Measurements from ENCODE around the gene ARHGAP26.

Gene ARHGAP26, protein sequence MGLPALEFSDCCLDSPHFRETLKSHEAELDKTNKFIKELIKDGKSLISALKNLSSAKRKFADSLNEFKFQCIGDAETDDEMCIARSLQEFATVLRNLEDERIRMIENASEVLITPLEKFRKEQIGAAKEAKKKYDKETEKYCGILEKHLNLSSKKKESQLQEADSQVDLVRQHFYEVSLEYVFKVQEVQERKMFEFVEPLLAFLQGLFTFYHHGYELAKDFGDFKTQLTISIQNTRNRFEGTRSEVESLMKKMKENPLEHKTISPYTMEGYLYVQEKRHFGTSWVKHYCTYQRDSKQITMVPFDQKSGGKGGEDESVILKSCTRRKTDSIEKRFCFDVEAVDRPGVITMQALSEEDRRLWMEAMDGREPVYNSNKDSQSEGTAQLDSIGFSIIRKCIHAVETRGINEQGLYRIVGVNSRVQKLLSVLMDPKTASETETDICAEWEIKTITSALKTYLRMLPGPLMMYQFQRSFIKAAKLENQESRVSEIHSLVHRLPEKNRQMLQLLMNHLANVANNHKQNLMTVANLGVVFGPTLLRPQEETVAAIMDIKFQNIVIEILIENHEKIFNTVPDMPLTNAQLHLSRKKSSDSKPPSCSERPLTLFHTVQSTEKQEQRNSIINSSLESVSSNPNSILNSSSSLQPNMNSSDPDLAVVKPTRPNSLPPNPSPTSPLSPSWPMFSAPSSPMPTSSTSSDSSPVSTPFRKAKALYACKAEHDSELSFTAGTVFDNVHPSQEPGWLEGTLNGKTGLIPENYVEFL

DNA sequence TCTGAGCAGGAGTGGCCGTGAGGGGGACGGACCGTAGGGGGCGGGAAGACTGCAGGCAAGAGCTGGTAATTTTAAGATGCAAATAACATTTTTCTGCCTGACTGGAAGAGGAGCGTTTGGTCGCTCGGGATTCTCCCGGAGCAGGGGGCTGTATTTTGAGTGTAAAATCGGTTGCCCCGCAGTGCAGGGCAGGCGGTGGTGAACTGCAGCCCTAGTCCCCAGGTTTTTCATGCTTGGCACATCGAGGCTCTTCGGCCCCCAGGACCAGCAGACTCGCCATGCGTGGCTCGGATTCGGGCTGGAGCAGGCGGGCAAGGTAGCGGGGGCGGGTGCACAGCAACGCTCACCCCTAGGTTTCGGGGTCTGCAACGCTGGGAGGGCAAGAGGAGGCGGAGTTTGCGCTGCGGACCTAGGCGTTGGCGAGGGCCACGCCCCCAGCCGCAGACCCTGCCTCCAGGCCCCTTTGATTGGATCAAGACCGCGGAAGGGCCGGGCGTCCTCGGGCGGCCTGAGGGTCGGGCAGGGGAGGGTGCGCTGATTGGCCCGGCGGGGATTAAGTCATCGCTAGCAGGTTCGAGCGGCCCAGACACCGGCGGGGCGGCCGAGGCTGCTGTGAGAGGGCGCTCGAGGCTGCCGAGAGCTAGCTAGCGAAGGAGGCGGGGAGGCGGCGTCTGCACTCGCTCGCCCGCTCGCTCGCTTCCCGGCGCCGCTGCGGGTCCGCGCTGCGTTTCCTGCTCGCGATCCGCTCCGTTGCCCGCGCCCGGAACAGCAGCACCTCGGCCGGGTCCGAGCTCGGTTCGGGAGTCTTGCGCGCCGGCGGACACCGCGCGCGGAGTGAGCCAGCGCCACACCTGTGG, at the start of gene ARHGAP26:
Gene ARHGAP26 (plus strand): TSS at position 585 of the 857 bp plus-strand sequence. CDS start 385 bp downstream, outside the sequence.
- Histone ChIP-seq H3K9ac (ENCODE audit: low read depth, low read length) (peak within 1 kb of the TSS; percentile 74), H3K36me3 (ENCODE audit: control insufficient read depth, insufficient read depth, low read length) (no peaks in the 10 kb centered on the region), H3K27me3 (ENCODE audit: control insufficient read depth, insufficient read depth, low read length) (peaks cover 17% of the 10 kb centered on the region), H3K27ac (ENCODE audit: low read depth, low read length) (peak within 1 kb of the TSS; percentile 80), H3K4me3 (ENCODE audit: low read depth, low read length) (peak within 1 kb of the TSS; percentile 98), H3K4me1 (ENCODE audit: control insufficient read depth, insufficient read depth, low read length) (peaks cover 14% of the 10 kb centered on the region), H3K9me3 (ENCODE audit: control insufficient read depth, insufficient read depth, low read length) (no peaks in the 10 kb centered on the region)

DNA sequence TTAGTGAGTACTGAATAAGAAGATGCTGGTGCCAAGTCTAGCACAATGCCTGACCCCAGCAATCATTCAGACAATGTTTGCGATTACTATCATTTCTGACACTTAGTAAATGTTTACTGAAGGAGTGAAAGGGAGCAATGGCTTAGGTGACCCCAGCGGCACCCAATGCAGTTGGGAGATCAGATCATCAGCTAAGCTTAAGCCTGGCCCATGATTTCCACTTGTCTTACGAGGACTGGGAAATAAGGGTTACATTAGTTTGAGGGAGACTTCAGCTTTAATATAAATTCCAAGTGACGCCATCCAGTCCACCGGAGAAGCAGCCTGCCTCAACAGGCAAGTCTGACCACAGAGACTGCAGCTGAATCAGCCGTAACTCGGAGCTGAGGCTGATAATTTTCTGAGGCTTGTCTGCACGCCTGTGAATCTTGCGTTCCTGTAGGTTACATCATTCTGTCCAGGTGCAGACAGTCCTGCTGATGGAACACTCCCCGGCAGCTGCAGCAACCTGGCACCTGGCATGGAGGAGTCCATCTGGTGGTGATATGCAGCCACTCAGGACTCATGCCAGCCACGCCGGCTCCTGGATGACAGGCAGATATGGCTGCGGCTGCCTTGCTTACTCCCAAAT, 49.4 kb upstream of the ARHGAP26 start:
- peaks cover 20% of the 10 kb centered on the region for H3K4me1 ChIP-seq (ENCODE audit: control insufficient read depth, insufficient read depth, low read length)
- no peak overlapping the region for H3K27ac ChIP-seq (ENCODE audit: low read depth, low read length)
- no peak overlapping the region for H3K4me3 ChIP-seq (ENCODE audit: low read depth, low read length)
- H3K27me3 ChIP-seq (ENCODE audit: control insufficient read depth, insufficient read depth, low read length): no peaks in the 10 kb centered on the region
- H3K9ac ChIP-seq (ENCODE audit: low read depth, low read length): no peak overlapping the region
- no peaks in the 10 kb centered on the region for H3K9me3 ChIP-seq (ENCODE audit: control insufficient read depth, insufficient read depth, low read length)
- H3K36me3 ChIP-seq (ENCODE audit: control insufficient read depth, insufficient read depth, low read length): no peaks in the 10 kb centered on the region

DNA sequence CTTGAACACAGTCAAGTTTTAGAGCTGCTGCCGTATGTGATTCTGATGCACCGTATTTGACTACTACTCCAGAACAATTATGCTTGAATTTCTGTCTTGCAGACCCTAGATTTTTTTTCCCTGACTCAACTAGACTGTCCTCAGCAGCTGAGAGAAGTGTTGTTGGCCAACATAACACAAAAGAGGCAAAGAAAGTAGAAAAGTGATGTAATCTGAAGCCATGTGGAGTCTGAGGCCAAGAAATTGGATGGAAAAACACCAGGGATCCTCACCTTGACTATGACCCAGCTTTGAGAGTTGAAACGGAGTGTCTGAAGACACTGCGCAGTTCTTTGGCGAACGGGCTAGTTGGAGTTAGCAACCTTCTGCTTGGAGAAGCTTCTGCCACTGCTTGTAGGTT, 48.0 kb upstream of the ARHGAP26 start:
- Histone ChIP-seq H3K9ac (ENCODE audit: low read depth, low read length) (no peak overlapping the region), H3K9me3 (ENCODE audit: control insufficient read depth, insufficient read depth, low read length) (no peaks in the 10 kb centered on the region), H3K4me3 (ENCODE audit: low read depth, low read length) (no peak overlapping the region)

DNA sequence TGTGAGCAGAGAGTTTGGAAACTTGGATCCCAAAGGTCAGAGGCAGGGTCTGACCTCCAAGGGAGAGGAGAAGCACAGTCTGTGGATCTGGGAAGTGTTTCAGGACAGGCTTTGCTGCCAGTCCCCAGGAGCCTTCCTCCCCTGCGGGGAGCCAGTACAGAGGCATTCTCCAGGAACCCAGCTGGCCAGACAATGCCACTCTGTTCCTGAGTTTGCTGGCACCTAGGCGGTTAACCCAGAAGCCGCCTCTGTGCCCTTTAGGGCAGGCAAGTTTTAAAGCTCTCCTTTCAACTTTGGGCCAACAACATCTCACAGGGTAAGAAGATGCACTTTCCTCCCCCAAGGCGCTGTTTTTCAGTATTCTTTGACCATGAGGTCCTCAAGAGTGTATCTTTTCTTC, 47.3 kb upstream of the ARHGAP26 start:
- no peak overlapping the region for H3K9ac ChIP-seq (ENCODE audit: low read depth, low read length)
- H3K27ac ChIP-seq (ENCODE audit: low read depth, low read length): no peak overlapping the region
- no peaks in the 10 kb centered on the region for H3K27me3 ChIP-seq (ENCODE audit: control insufficient read depth, insufficient read depth, low read length)
- H3K4me1 ChIP-seq (ENCODE audit: control insufficient read depth, insufficient read depth, low read length): peaks cover 7% of the 10 kb centered on the region
- no peaks in the 10 kb centered on the region for H3K36me3 ChIP-seq (ENCODE audit: control insufficient read depth, insufficient read depth, low read length)
- no peaks in the 10 kb centered on the region for H3K9me3 ChIP-seq (ENCODE audit: control insufficient read depth, insufficient read depth, low read length)
- H3K4me3 ChIP-seq (ENCODE audit: low read depth, low read length): no peak overlapping the region

More for the DNA sequence above, 48.0 kb upstream of the ARHGAP26 start:
- H3K36me3 ChIP-seq (ENCODE audit: control insufficient read depth, insufficient read depth, low read length): no peaks in the 10 kb centered on the region
- no peak overlapping the region for H3K27ac ChIP-seq (ENCODE audit: low read depth, low read length)
- H3K27me3 ChIP-seq (ENCODE audit: control insufficient read depth, insufficient read depth, low read length): no peaks in the 10 kb centered on the region
- peaks cover 15% of the 10 kb centered on the region for H3K4me1 ChIP-seq (ENCODE audit: control insufficient read depth, insufficient read depth, low read length)

DNA sequence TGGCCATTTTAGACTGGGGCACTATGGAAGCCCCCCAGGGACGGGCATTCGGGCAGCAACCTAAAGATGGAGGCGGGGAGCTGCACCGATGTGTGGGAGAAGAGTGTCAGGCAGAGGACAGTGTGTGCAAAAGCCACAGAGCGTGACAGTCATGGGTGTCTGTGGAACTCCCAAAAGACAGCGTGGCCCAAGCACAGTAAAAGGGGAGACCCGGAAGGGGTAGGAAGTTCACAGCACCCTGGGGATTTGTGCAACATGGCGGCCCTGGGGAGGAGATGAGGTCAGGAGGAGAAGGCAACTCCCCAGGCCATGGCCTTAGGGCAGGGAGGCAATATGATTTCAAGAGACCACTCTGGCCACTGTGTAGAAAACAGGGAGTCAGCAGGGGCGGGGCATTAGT, 45.4 kb upstream of the ARHGAP26 start:
- H3K9ac ChIP-seq (ENCODE audit: low read depth, low read length): no peak overlapping the region
- H3K36me3 ChIP-seq (ENCODE audit: control insufficient read depth, insufficient read depth, low read length): no peaks in the 10 kb centered on the region
- H3K4me3 ChIP-seq (ENCODE audit: low read depth, low read length): no peak overlapping the region
- H3K27ac ChIP-seq (ENCODE audit: low read depth, low read length): no peak overlapping the region
- no peaks in the 10 kb centered on the region for H3K4me1 ChIP-seq (ENCODE audit: control insufficient read depth, insufficient read depth, low read length)
- H3K9me3 ChIP-seq (ENCODE audit: control insufficient read depth, insufficient read depth, low read length): no peaks in the 10 kb centered on the region
- no peaks in the 10 kb centered on the region for H3K27me3 ChIP-seq (ENCODE audit: control insufficient read depth, insufficient read depth, low read length)

DNA sequence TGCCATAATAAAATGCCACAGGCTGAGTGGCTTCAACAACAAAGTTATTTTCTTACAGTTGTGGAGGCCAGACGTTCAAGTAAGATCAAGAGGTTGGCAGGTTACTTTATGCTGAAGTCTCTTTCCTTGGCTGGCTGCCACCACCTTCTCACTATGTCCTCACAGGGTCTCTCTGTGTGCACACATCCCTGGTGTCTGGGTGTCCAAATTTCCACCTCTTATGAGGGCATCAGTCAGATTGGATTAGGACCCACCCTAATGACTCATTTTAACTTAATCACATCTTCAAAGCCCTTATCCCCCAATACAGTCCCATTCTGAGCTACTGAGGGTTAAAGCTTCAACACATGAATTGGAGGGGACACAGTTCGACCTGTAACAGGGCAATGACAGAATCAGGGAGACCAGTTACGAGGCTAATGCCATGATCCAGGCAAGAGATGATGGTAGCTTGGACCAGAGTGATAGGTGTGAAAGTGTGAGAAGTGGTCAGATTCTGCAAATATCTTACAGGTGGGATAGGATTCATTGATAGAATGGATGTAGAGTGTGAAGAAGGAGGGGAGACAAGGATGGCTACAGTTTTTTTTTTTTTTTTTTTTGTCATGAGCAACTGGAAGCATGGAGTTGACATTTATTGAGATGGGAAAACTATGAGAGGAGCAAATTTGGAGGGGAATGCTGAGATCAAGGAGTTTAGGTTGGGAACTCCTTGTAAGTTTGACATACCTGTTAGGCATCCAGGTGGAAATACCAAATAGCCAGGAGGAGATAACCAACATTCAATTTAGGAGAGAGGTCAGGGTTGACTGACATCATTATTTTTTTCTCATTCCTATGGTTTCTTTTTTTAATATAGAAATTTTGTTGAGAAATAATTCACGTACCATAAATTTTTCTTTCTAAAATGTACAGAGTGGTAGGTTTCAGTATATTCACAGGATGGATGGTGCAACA, 44.7 kb upstream of the ARHGAP26 start:
- Histone ChIP-seq H3K4me1 (ENCODE audit: control insufficient read depth, insufficient read depth, low read length) (no peaks in the 10 kb centered on the region), H3K9ac (ENCODE audit: low read depth, low read length) (no peak overlapping the region), H3K4me3 (ENCODE audit: low read depth, low read length) (no peak overlapping the region), H3K9me3 (ENCODE audit: control insufficient read depth, insufficient read depth, low read length) (no peaks in the 10 kb centered on the region), H3K27ac (ENCODE audit: low read depth, low read length) (no peak overlapping the region), H3K36me3 (ENCODE audit: control insufficient read depth, insufficient read depth, low read length) (no peaks in the 10 kb centered on the region), H3K27me3 (ENCODE audit: control insufficient read depth, insufficient read depth, low read length) (no peaks in the 10 kb centered on the region)

DNA sequence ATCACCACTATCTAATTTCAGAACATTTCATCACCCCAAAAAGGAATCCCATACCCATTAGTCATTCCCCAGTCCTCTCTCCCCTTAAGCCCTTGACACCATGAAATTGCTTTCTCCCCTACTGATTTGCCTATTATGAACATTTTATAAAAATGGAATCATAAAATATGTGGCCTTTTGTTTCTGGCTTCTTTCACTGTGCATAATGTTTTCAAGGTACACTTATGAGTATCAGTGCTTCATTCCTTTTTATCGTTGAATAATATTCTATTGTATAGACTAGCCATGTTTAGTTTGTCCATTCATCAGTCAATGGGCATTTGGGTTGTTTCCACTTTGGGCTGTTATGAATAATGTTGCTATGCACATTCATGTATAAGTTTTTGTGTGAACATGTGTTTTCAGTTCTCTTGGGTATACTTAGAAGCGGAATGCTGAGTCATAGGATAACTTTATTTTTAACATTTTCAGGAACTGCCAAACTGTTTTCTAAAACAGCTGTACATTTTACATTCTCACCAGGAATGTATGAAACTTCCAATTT, 43.9 kb upstream of the ARHGAP26 start:
- Histone ChIP-seq H3K9ac (ENCODE audit: low read depth, low read length) (no peak overlapping the region), H3K4me3 (ENCODE audit: low read depth, low read length) (no peak overlapping the region), H3K27ac (ENCODE audit: low read depth, low read length) (no peak overlapping the region), H3K4me1 (ENCODE audit: control insufficient read depth, insufficient read depth, low read length) (no peaks in the 10 kb centered on the region), H3K9me3 (ENCODE audit: control insufficient read depth, insufficient read depth, low read length) (no peaks in the 10 kb centered on the region), H3K36me3 (ENCODE audit: control insufficient read depth, insufficient read depth, low read length) (no peaks in the 10 kb centered on the region), H3K27me3 (ENCODE audit: control insufficient read depth, insufficient read depth, low read length) (no peaks in the 10 kb centered on the region)

DNA sequence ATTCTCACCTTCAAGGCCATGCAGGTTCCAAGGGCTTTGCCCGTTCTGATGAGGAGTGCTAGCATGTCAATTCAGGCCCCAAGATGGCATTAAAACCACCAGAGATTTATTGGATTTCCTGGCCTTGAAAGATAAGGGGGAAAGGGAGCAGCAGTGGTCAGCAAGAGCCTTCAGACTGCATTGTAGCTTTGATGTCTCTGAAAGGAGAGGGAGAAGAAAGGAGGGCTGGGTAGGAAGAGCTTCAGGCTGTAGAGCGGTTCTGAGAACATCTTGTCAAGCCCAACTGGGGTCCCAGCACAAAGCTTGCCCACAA, 42.5 kb upstream of the ARHGAP26 start:
- Histone ChIP-seq H3K9ac (ENCODE audit: low read depth, low read length) (no peak overlapping the region), H3K27me3 (ENCODE audit: control insufficient read depth, insufficient read depth, low read length) (no peaks in the 10 kb centered on the region), H3K36me3 (ENCODE audit: control insufficient read depth, insufficient read depth, low read length) (no peaks in the 10 kb centered on the region), H3K4me1 (ENCODE audit: control insufficient read depth, insufficient read depth, low read length) (no peaks in the 10 kb centered on the region), H3K4me3 (ENCODE audit: low read depth, low read length) (no peak overlapping the region), H3K27ac (ENCODE audit: low read depth, low read length) (no peak overlapping the region), H3K9me3 (ENCODE audit: control insufficient read depth, insufficient read depth, low read length) (no peaks in the 10 kb centered on the region)

DNA sequence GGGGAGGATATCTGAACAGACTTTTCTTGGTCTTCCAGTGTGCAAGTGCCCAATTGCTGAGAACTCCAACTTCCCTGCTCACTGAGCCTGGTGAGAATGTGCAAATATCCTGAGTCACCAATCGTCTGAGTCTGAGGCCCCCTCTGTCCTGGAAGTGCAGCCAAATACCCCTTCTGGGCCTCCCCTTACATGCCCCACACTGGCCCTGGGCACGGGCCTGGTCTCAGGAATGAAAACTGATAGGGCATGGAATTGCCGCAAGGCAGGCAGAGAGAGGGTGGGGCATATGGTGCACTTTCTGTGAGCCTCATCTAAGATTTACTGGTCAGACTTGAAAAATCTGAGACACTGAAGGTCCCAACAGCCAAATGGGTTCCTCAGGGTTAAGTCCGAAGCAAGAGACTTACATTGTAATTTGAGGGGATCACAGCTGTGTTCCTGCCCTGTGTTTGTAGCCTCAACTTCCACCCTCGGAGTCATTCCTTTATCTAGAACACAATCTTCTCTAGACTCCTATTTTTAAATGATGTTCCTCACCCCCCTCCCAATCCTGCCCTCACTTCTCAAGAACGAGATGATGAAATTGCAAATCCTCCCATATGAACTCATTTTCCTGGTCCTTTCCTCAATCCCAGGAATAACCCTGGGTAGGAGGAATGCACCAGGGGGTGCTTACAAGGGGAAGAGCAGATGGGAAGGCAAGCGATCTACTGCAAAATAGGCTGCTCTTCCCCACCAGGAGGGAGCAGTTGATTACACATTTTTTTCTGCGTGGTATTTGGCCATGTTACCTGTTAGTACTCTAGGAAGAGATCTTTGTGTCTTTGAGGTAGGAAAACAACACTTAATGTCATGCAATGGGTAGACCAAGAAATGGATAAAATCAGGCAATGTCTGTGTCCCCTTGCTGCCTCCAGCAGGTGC, 34.6 kb upstream of the ARHGAP26 start:
- no peaks in the 10 kb centered on the region for H3K36me3 ChIP-seq (ENCODE audit: control insufficient read depth, insufficient read depth, low read length)
- no peaks in the 10 kb centered on the region for H3K27me3 ChIP-seq (ENCODE audit: control insufficient read depth, insufficient read depth, low read length)
- H3K27ac ChIP-seq (ENCODE audit: low read depth, low read length): no peak overlapping the region
- H3K4me3 ChIP-seq (ENCODE audit: low read depth, low read length): no peak overlapping the region
- H3K9me3 ChIP-seq (ENCODE audit: control insufficient read depth, insufficient read depth, low read length): no peaks in the 10 kb centered on the region
- no peaks in the 10 kb centered on the region for H3K4me1 ChIP-seq (ENCODE audit: control insufficient read depth, insufficient read depth, low read length)
- no peak overlapping the region for H3K9ac ChIP-seq (ENCODE audit: low read depth, low read length)
